Esophagus muscularis mucosa (tissue), 4 donors: ENCODE results near the gene MYZAP. TPM values are rescaled to one million over a fixed set of nuclear protein-coding genes. Genes with fewer than 3 reads are reported as not detected.

ENCODE experiments used
- DNase-seq: peaks from one replicate; pipeline ENCODE4 v3.0.0-alpha.2; 2017; ENCODE audit errors: extremely low spot score
- H3K27ac ChIP-seq, 4 donors: fragments of 200-600 bp; sonication (generic); replicated peaks in 1 of 4; 1 replicate in 3 of 4; 2 replicates in 1 of 4; pipeline ENCODE4 v1.5.1; 2016 to 2019; ENCODE audit warnings: mild to moderate bottlenecking in 1 of 4
- H3K27me3 ChIP-seq, 4 donors: fragments of 200-600 bp; sonication (generic); one replicate each; pipeline versions ENCODE4 v1.5.1 to v1.6.0; 2016 to 2019
- H3K36me3 ChIP-seq, 4 donors: fragments of 200-600 bp; sonication (generic); one replicate each; pipeline ENCODE4 v1.5.1; 2016 to 2019
- H3K4me1 ChIP-seq, 4 donors: fragments of 200-600 bp; sonication (generic); one replicate each; pipeline ENCODE4 v1.5.1; 2016 to 2019
- H3K4me3 ChIP-seq, 4 donors: fragments of 200-600 bp; sonication (generic); 1 replicate in 2 of 4; 2 replicates in 2 of 4; pipeline ENCODE4 v1.5.1; 2016 to 2019; ENCODE audit warnings: mild to moderate bottlenecking in 4 of 4, moderate library complexity in 1 of 4
- H3K9me3 ChIP-seq, 4 donors: fragments of 200-600 bp; sonication (generic); 1 replicate in 3 of 4; 2 replicates in 1 of 4; pipeline ENCODE4 v1.5.1; 2016 to 2019
- EP300 ChIP-seq: sonication (generic); formaldehyde crosslinking; IDR thresholded peaks from one replicate; pipeline ENCODE4 v1.6.1; 2017; ENCODE audit warnings: antibody characterized with exemption
- POLR2A ChIP-seq: fragments of 450-650 bp; IDR thresholded peaks from one replicate; pipeline ENCODE4 v1.6.1; 2017; ENCODE audit warnings: antibody characterized with exemption, moderate library complexity, mild to moderate bottlenecking, low read depth
- POLR2AphosphoS5 ChIP-seq, 2 donors: sonication (generic); formaldehyde crosslinking; IDR thresholded peaks; one replicate each; pipeline ENCODE4 v1.6.1; 2017; ENCODE audit warnings: antibody characterized with exemption in 2 of 2
- WGBS: methylation state at CpG from one replicate; pipeline ENCODE4 v1.1.5; 2018; 5-methylcytosine and 5-hydroxymethylcytosine counted together
- intact Hi-C: fragments of 100-400 bp; cut with DNase I; formaldehyde crosslinking; loops from one replicate; pipeline ENCODE4 v1.15.1; 2023
- total RNA-seq, 4 donors: library from RNA; depleted of rRNA; stranded (reverse); fragments of >200 nt; gene quantifications; one replicate each; pipeline versions ENCODE4 v1.1.0 to v1.2.1, GENCODE V29; 2016
- TF ChIP-seq, protein P1 (sequence below), 3 experiments: fragments of 200-600 bp in 2 of 3; fragments of 450-650 bp in 1 of 3; sonication (generic) in 2 of 3; IDR thresholded peaks; one replicate each; pipeline ENCODE4 v1.5.1; 2017 to 2019; ENCODE audit warnings: antibody characterized with exemption in 3 of 3, mild to moderate bottlenecking in 2 of 3, moderate library complexity in 1 of 3

MYZAP gene
- total RNA-seq, 4 donors from 2014 or later: 192 to 274 (median 234) TPM

DNA sequence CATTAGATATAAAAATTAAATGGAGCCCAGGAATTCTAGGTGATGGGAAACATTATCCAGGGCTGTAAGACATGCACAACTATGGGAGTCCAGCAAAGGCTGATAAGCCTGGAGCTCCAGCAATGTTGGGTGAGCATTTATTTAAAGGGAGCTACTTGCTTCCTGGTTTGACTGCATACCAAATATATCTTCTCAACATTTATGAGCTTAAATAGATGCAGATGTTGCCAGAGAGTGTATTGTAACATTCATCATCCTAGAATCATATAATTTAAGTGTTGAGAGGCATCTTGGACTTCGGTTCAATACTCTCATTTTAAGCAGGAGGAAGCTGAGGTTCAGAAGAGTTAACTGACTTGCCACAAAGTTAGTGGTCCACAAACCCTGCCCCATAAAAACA, 102.6 kb downstream of the MYZAP start:
- no peak for DNase-seq
- TF ChIP-seq, protein P1, sequence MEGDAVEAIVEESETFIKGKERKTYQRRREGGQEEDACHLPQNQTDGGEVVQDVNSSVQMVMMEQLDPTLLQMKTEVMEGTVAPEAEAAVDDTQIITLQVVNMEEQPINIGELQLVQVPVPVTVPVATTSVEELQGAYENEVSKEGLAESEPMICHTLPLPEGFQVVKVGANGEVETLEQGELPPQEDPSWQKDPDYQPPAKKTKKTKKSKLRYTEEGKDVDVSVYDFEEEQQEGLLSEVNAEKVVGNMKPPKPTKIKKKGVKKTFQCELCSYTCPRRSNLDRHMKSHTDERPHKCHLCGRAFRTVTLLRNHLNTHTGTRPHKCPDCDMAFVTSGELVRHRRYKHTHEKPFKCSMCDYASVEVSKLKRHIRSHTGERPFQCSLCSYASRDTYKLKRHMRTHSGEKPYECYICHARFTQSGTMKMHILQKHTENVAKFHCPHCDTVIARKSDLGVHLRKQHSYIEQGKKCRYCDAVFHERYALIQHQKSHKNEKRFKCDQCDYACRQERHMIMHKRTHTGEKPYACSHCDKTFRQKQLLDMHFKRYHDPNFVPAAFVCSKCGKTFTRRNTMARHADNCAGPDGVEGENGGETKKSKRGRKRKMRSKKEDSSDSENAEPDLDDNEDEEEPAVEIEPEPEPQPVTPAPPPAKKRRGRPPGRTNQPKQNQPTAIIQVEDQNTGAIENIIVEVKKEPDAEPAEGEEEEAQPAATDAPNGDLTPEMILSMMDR (IDR thresholded peaks at IDR 0.05): no peak
- TF ChIP-seq EP300 (no peak), POLR2A (no peak), POLR2AphosphoS5 (IDR thresholded peaks at IDR 0.05) (no peak)
- no peak overlapping the region for H3K4me3 ChIP-seq
- peaks cover 12 to 32% (median 20%) of the 10 kb centered on the region in 4 donors for H3K4me1 ChIP-seq
- H3K36me3 ChIP-seq: peaks cover 0 to 10% (median 4%) of the 10 kb centered on the region in 4 donors
- WGBS: 71% methylated on average over 1 of the region's 1 CpG
- H3K27me3 ChIP-seq: no peaks in the 10 kb centered on the region
- H3K27ac ChIP-seq: no peak overlapping the region
- H3K9me3 ChIP-seq: no peaks in the 10 kb centered on the region
- intact Hi-C loops: no loop called here

DNA sequence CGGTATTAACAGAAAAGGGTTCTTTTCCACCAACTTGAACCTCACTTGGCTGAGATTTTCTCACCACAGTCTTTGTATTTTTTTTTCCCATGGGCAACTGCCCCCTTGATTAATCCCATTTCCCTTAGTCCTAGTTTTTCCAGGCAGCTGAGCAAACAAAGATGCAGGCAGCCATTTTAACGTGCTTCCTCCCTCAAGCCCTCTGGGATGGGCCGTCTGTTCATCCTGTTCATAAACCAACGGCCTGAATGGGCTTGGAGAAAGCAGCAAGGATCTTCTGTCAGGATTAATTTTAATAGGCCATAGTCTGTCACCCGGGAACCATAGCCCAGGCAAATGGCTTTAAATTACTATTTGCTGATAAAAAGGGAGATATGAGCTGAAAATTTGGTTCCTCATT, 104.4 kb downstream of the MYZAP start:
- Histone ChIP-seq H3K9me3 (no peaks in the 10 kb centered on the region), H3K27ac (no peak overlapping the region), H3K4me1 (peaks cover 12 to 25% (median 17%) of the 10 kb centered on the region in 4 donors), H3K36me3 (no peaks in the 10 kb centered on the region), H3K27me3 (no peaks in the 10 kb centered on the region), H3K4me3 (no peak overlapping the region)
- 80% methylated on average over 5 of the region's 5 CpGs for WGBS
- TF ChIP-seq, protein P1 (IDR thresholded peaks at IDR 0.05): no peak
- TF ChIP-seq POLR2A (no peak), POLR2AphosphoS5 (IDR thresholded peaks at IDR 0.05) (no peak), EP300 (no peak)
- no peak for DNase-seq
- intact Hi-C loops: no loop called here

DNA sequence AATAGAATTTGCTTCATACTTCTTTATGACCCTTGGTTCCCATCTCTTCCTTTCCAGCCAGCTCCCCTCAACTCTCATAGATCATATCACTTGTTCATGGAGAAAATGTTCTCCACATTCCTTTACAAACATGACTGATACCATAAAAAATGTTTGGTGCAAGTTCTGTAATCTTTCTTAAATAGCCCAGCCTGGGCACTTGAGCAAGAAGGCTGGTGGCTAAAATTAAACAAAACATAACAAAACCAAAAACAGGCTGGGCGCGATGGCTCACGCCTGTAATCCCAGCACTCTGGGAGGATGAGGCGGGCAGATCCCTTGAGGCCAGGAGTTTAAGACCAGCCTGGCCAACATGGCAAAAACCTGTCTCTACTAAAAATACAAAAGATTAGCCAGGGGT, 105.9 kb downstream of the MYZAP start:
- no peaks in the 10 kb centered on the region for H3K9me3 ChIP-seq
- TF ChIP-seq POLR2A (no peak), EP300 (no peak), POLR2AphosphoS5 (IDR thresholded peaks at IDR 0.05) (no peak)
- TF ChIP-seq, protein P1 (IDR thresholded peaks at IDR 0.05): no peak
- intact Hi-C loops: no loop called here
- no peaks in the 10 kb centered on the region for H3K27me3 ChIP-seq
- peaks cover 4 to 11% (median 8%) of the 10 kb centered on the region in 4 donors for H3K4me1 ChIP-seq
- no peaks in the 10 kb centered on the region for H3K36me3 ChIP-seq
- H3K27ac ChIP-seq: no peak overlapping the region
- WGBS: 93% methylated on average over 4 of the region's 4 CpGs
- DNase-seq: no peak
- no peak overlapping the region for H3K4me3 ChIP-seq

DNA sequence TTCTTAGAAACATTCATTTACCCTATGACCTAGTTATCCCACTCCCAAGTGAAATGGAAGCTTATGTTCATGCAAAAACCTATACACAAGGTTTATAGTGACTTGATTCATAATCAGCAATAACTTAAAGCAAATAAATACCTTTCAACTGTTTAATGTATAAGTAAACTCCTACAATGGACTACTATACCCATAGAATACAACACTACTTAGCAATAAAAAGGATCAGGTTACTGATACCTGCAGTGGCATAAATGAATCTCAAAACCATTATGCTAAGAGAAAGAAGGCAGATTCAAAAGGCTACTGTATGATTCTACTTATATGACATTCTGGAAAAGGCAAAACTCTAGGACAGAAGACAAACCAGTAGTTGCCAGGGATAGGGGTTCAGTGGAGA, 106.5 kb downstream of the MYZAP start:
- intact Hi-C loops: no loop called here
- Histone ChIP-seq H3K4me3 (no peak overlapping the region), H3K4me1 (peaks cover 0 to 6% (median 2%) of the 10 kb centered on the region in 4 donors), H3K9me3 (no peaks in the 10 kb centered on the region), H3K36me3 (no peaks in the 10 kb centered on the region), H3K27ac (no peak overlapping the region), H3K27me3 (no peaks in the 10 kb centered on the region)
- no peak for TF ChIP-seq POLR2A
- TF ChIP-seq EP300: no peak
- TF ChIP-seq, protein P1 (IDR thresholded peaks at IDR 0.05): no peak
- no peak for TF ChIP-seq POLR2AphosphoS5 (IDR thresholded peaks at IDR 0.05)
- DNase-seq: no peak

DNA sequence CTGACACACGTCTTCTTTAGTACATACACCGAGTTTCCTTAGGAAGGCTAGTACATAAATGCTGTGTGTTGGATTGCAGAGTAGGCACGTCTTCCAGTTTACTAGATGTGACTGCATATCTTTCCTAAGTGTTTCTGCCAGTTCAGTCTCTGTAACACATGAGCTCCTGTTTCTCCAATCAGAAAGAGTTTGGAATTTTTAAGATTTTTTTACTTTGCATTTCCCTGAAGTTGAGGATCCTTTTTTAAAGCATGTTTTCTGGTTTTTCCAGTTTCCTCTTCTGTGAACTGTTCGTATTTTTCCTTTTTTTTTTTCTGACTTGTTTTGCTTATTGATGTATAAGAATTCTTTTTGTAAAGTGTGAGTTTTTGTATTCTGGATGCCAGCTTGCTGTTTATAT, 107.3 kb downstream of the MYZAP start:
- H3K27me3 ChIP-seq: no peaks in the 10 kb centered on the region
- H3K4me3 ChIP-seq: no peak overlapping the region
- TF ChIP-seq EP300: no peak
- TF ChIP-seq POLR2A: no peak
- TF ChIP-seq, protein P1 (IDR thresholded peaks at IDR 0.05): no peak
- TF ChIP-seq POLR2AphosphoS5 (IDR thresholded peaks at IDR 0.05): no peak
- no peaks in the 10 kb centered on the region for H3K36me3 ChIP-seq
- whole genome bisulfite sequencing: 88% methylated on average over 4 of the region's 4 CpGs
- intact Hi-C loops: no loop called here
- H3K9me3 ChIP-seq: no peaks in the 10 kb centered on the region
- H3K4me1 ChIP-seq: no peaks in the 10 kb centered on the region
- DNase-seq: no peak
- no peak overlapping the region for H3K27ac ChIP-seq
